H1 (cell line): ENCODE data around the gene ATAD3A. TPM values are rescaled to one million over a fixed set of nuclear protein-coding genes. Genes with fewer than 3 reads are reported as not detected.
A peak's percentile ranks its signal among the peaks of the same experiment; 100 is the strongest.

Experiments used
- CTCF ChIA-PET: fragments of 300-600 bp; sonication (Branson Sonifier 250); formaldehyde crosslinking; loops from one replicate; lab custom pipeline; 2021; ENCODE audit not compliant: partially characterized antibody; lab: Charles Lee
- POLR2A ChIA-PET: fragments of 300-600 bp; sonication (Branson Sonifier 250); formaldehyde crosslinking; loops from one replicate; lab custom pipeline; 2021; ENCODE audit warnings: inconsistent platforms; ENCODE audit not compliant: partially characterized antibody; lab: Charles Lee
- DNase-seq, 2 experiments: peaks; one replicate each; pipeline versions ENCODE4 v3.0.0 to v3.0.0-alpha.2; 2010 to 2022; ENCODE audit warnings: low spot score in 2 of 2, low read depth in 1 of 2, mixed read lengths in 1 of 2
- FAIRE-seq: peaks from 2 replicates; lab custom pipeline; 2011; peaks lifted over from hg19 to GRCh38; lab: Jason Lieb, UNC
- H2AFZ ChIP-seq: 2 replicates; pipeline ENCODE4 v1.8.1; 2012; ENCODE audit warnings: low read length, inconsistent platforms
- H2AK5ac ChIP-seq: 2 replicates; pipeline ENCODE4 v1.6.1; 2013; ENCODE audit warnings: low read depth, low read length
- H2BK120ac ChIP-seq: replicated peaks from 2 replicates; pipeline ENCODE3; 2013; ENCODE audit warnings: low read depth, low read length, inconsistent platforms
- H2BK12ac ChIP-seq: 2 replicates; pipeline ENCODE4 v1.6.1; 2013; ENCODE audit warnings: low read depth, low read length
- H2BK15ac ChIP-seq: 2 replicates; pipeline ENCODE4 v1.6.1; 2013; ENCODE audit warnings: low read length
- H2BK20ac ChIP-seq: 2 replicates; pipeline ENCODE4 v1.6.1; 2013; ENCODE audit warnings: low read length
- H2BK5ac ChIP-seq: 2 replicates; pipeline ENCODE4 v1.6.1; 2013; ENCODE audit warnings: low read depth, low read length
- H3K14ac ChIP-seq: 2 replicates; pipeline ENCODE4 v1.6.1; 2013; ENCODE audit warnings: inconsistent platforms; ENCODE audit not compliant: insufficient read length
- H3K18ac ChIP-seq: 2 replicates; pipeline ENCODE4 v1.6.1; 2013; ENCODE audit warnings: low read length; ENCODE audit errors: extremely low read depth
- H3K23ac ChIP-seq: 2 replicates; pipeline ENCODE4 v1.6.1; 2013; ENCODE audit warnings: inconsistent platforms; ENCODE audit not compliant: insufficient read length
- H3K23me2 ChIP-seq: 2 replicates; pipeline ENCODE4 v1.6.1; 2013; ENCODE audit warnings: low read depth, low read length
- H3K27ac ChIP-seq: 2 replicates; pipeline ENCODE4 v1.6.1; 2011; ENCODE audit warnings: low read depth, low read length, inconsistent platforms
- H3K27me3 ChIP-seq, 4 experiments: replicated peaks in 1 of 4; 1 replicate in 1 of 4; 2 replicates in 3 of 4; pipeline versions ENCODE4 v1.6.1 to v1.8.1; 2011 to 2013; ENCODE audit warnings: low read length in 3 of 4, mild to moderate bottlenecking in 3 of 4, inconsistent platforms in 2 of 4, mixed read lengths in 2 of 4, moderate library complexity in 1 of 4; ENCODE audit not compliant: control insufficient read depth in 3 of 4, insufficient read depth in 3 of 4; ENCODE audit errors: extremely low read depth in 1 of 4
- H3K36me3 ChIP-seq, 4 experiments: 2 replicates each; pipeline versions ENCODE4 v1.6.1 to v1.8.1; 2011 to 2013; ENCODE audit warnings: mild to moderate bottlenecking in 4 of 4, low read length in 3 of 4, moderate library complexity in 2 of 4, control low read depth in 1 of 4, inconsistent platforms in 1 of 4; ENCODE audit not compliant: insufficient read depth in 4 of 4, control insufficient read depth in 2 of 4
- H3K4ac ChIP-seq: replicated peaks from 2 replicates; pipeline ENCODE3; 2013; ENCODE audit warnings: low read length, low read depth, mixed read lengths, inconsistent platforms; ENCODE audit not compliant: insufficient read length
- H3K4me1 ChIP-seq, 4 experiments: replicated peaks in 1 of 4; 1 replicate in 1 of 4; 2 replicates in 3 of 4; pipeline versions ENCODE4 v1.6.1 to v1.8.1; 2011 to 2013; ENCODE audit warnings: low read length in 3 of 4, inconsistent platforms in 2 of 4, mixed read lengths in 1 of 4; ENCODE audit not compliant: insufficient read depth in 4 of 4, control insufficient read depth in 3 of 4
- H3K4me2 ChIP-seq, 2 experiments: 2 replicates each; pipeline versions ENCODE4 v1.6.1 to v1.8.1; 2011 to 2013; ENCODE audit warnings: low read depth in 2 of 2, low read length in 2 of 2, control low read depth in 1 of 2, inconsistent platforms in 1 of 2, mild to moderate bottlenecking in 1 of 2; ENCODE audit not compliant: insufficient read depth in 1 of 2
- H3K4me3 ChIP-seq, 4 experiments: fragments of 200-600, 300-600 bp in 1 of 4; sonication (generic), shearing (Covaris generic), sonication (Bioruptor Twin) in 1 of 4; 2 replicates each; pipeline versions ENCODE4 v1.5.1 to v1.8.1; 2011 to 2016; ENCODE audit warnings: low read length in 4 of 4, low read depth in 3 of 4, control low read depth in 2 of 4, inconsistent platforms in 2 of 4, mild to moderate bottlenecking in 2 of 4, mixed read lengths in 1 of 4, moderate library complexity in 1 of 4; ENCODE audit not compliant: insufficient read depth in 2 of 4; ENCODE audit errors: extremely low read depth in 1 of 4
- H3K56ac ChIP-seq: replicated peaks from 2 replicates; pipeline ENCODE3; 2013; ENCODE audit warnings: low read depth, mild to moderate bottlenecking, mixed read lengths, low read length, inconsistent platforms; ENCODE audit not compliant: insufficient read length
- H3K79me1 ChIP-seq: 2 replicates; pipeline ENCODE4 v1.6.1; 2013; ENCODE audit warnings: low read depth, low read length, control low read depth
- H3K79me2 ChIP-seq, 2 experiments: 2 replicates each; pipeline versions ENCODE4 v1.6.1 to v1.8.1; 2012 to 2013; ENCODE audit warnings: low read length in 2 of 2, mild to moderate bottlenecking in 2 of 2, inconsistent platforms in 1 of 2; ENCODE audit not compliant: insufficient read depth in 2 of 2, control insufficient read depth in 1 of 2
- H3K9ac ChIP-seq, 4 experiments: replicated peaks in 1 of 4; 1 replicate in 1 of 4; 2 replicates in 3 of 4; pipeline versions ENCODE4 v1.6.1 to v1.8.1; 2011 to 2013; ENCODE audit warnings: low read depth in 3 of 4, low read length in 3 of 4, control low read depth in 2 of 4, mild to moderate bottlenecking in 2 of 4, moderate library complexity in 2 of 4, inconsistent platforms in 1 of 4; ENCODE audit errors: extremely low read depth in 1 of 4
- H3K9me3 ChIP-seq, 2 experiments: 2 replicates each; pipeline versions ENCODE4 v1.6.1 to v1.8.1; 2012 to 2013; ENCODE audit warnings: mild to moderate bottlenecking in 2 of 2, moderate library complexity in 2 of 2, control low read depth in 1 of 2, inconsistent platforms in 1 of 2, low read depth in 1 of 2, low read length in 1 of 2, mixed read lengths in 1 of 2; ENCODE audit not compliant: insufficient read depth in 2 of 2
- H4K20me1 ChIP-seq, 2 experiments: replicated peaks in 1 of 2; 2 replicates each; pipeline versions ENCODE3 to v1.8.1; 2011 to 2013; ENCODE audit warnings: inconsistent platforms in 2 of 2, low read length in 2 of 2, mild to moderate bottlenecking in 1 of 2; ENCODE audit not compliant: insufficient read depth in 2 of 2, control insufficient read depth in 1 of 2
- H4K5ac ChIP-seq: 2 replicates; pipeline ENCODE4 v1.6.1; 2013; ENCODE audit warnings: low read length, low read depth, mixed read lengths, inconsistent platforms; ENCODE audit not compliant: insufficient read length
- H4K8ac ChIP-seq: 2 replicates; pipeline ENCODE4 v1.8.0; 2013; ENCODE audit warnings: mild to moderate bottlenecking, moderate library complexity, low read length, inconsistent platforms; ENCODE audit not compliant: insufficient read depth; ENCODE audit errors: extremely low read depth
- H4K91ac ChIP-seq: replicated peaks from 2 replicates; pipeline ENCODE3; 2013; ENCODE audit warnings: low read length, mixed read lengths, inconsistent platforms; ENCODE audit not compliant: insufficient read length
- ASH2L ChIP-seq: fragments of 200-600, 300-600 bp; sonication (generic); IDR thresholded peaks from one replicate; pipeline ENCODE4 v1.7.1; 2017; ENCODE audit warnings: low read length
- HDAC2 ChIP-seq, 2 experiments: fragments of 300-600 bp in 1 of 2; sonication (generic) in 1 of 2; IDR thresholded peaks; 2 replicates each; pipeline ENCODE4 v1.6.1; 2011 to 2012; ENCODE audit warnings: low read depth in 2 of 2, low read length in 2 of 2, mild to moderate bottlenecking in 2 of 2, moderate library complexity in 2 of 2, borderline replicate concordance in 1 of 2, inconsistent platforms in 1 of 2
- NANOG ChIP-seq: IDR thresholded peaks from 2 replicates; pipeline ENCODE4 v1.6.1; 2011; ENCODE audit warnings: low read length, low read depth, mild to moderate bottlenecking, inconsistent platforms; ENCODE audit not compliant: insufficient read depth, poor library complexity, severe bottlenecking
- POLR2AphosphoS5 ChIP-seq: IDR thresholded peaks from 2 replicates; pipeline ENCODE4 v1.6.1; 2011; ENCODE audit warnings: low read depth, low read length
- RFX5 ChIP-seq: IDR thresholded peaks from 2 replicates; pipeline ENCODE4 v1.6.1; 2011; ENCODE audit warnings: low read depth, low read length, improper control_type of control experiment, borderline replicate concordance
- SIRT6 ChIP-seq: IDR thresholded peaks from one replicate; pipeline ENCODE4 v1.7.1; 2012; ENCODE audit warnings: low read length, inconsistent platforms
- SIX5 ChIP-seq: IDR thresholded peaks from 2 replicates; pipeline ENCODE4 v1.6.1; 2011; ENCODE audit warnings: mild to moderate bottlenecking, low read depth, low read length
- TEAD4 ChIP-seq: IDR thresholded peaks from 2 replicates; pipeline ENCODE4 v1.6.1; 2012; ENCODE audit warnings: low read depth, low read length, inconsistent platforms, mixed read lengths
- WGBS, 2 experiments: shearing (Covaris generic) in 1 of 2; methylation state at CpG; one replicate each; pipeline versions ENCODE4 v1.1.6 to v1.1.7; 2013 to 2015; ENCODE audit warnings: low lambda C conversion rate in 2 of 2, mixed read lengths in 2 of 2, inconsistent platforms in 1 of 2, low coverage in 1 of 2, missing lambda C conversion rate in 1 of 2; ENCODE audit not compliant: insufficient replicate concordance in 2 of 2, insufficient coverage in 1 of 2, insufficient read length in 1 of 2; ENCODE audit errors: extremely low coverage in 1 of 2, missing lambda C conversion rate in 1 of 2; 5-methylcytosine and 5-hydroxymethylcytosine counted together
- polyA plus RNA-seq, 7 experiments: library from polyadenylated mRNA; depleted of rRNA in 3 of 7; stranded (reverse) in 5 of 7; unstranded in 2 of 7; fragments of >200 nt in 5 of 7; fragments of 200-250 nt in 2 of 7; gene quantifications; 1 replicate in 5 of 7; 2 replicates in 1 of 7; 4 replicates in 1 of 7; pipeline versions ENCODE4 v1.2.1 to v1.2.3, GENCODE V29; 2011 to 2013; ENCODE audit warnings: missing spikeins in 2 of 7, mixed read lengths in 2 of 7
- total RNA-seq: library from RNA; stranded (reverse); fragmentation: NEBNext Ultra II Directional; extraction: Animal tissue kit (Norgen Biotek cat#: 25700); gene quantifications from 2 replicates; pipeline ENCODE4 v1.2.1, GENCODE V29; 2021
- TF ChIP-seq, protein P1 (sequence below), 3 experiments: IDR thresholded peaks; 1 replicate in 2 of 3; 2 replicates in 1 of 3; pipeline versions ENCODE4 v1.5.1 to v1.6.1; 2011; ENCODE audit warnings: low read length in 3 of 3, mild to moderate bottlenecking in 3 of 3, inconsistent platforms in 2 of 3, low read depth in 1 of 3, moderate library complexity in 1 of 3; ENCODE audit not compliant: insufficient read depth in 1 of 3; ENCODE audit errors: control extremely low read depth in 1 of 3

The ATAD3A gene
- total and polyA plus RNA-seq, 2 of the 8 experiments (the other 6 are each of a cell fraction or from before 2014, with no cell fraction given) = 28.3 to 64.7 TPM

DNA sequence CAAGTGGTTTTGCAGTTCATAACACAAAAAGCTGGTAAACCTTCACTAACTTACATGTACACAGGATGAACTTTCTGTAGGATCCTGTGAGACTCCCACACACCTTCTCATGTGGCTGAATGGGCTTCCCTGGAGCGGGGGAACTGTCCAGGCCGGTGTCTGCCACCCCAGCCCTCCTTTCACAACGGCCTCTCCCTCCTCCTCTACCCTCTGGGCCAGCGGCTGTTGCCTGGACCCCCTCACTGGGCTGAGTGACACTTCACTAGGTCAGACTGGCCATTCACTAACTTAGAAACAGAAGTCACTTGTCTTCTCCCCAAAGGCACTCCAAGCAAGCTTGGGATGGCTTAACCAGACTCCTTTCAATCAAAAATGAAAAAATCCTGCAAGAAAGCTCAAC, 46.6 kb downstream of the ATAD3A start:
- Histone ChIP-seq H2BK5ac (no peak overlapping the region), H3K18ac (no peak overlapping the region), H3K4ac (no peak overlapping the region), H2AFZ (no peak overlapping the region), H3K27me3 (no peaks in the 10 kb centered on the region), H4K5ac (no peak overlapping the region), H3K79me2 (peaks cover 0 to 17% of the 10 kb centered on the region in 2 experiments; a peak in 1 of 4 replicates), H2AK5ac (no peak overlapping the region), H3K23me2 (no peaks in the 10 kb centered on the region), H3K27ac (no peak overlapping the region), H3K9ac (peak overlapping the region in 1 of 4 experiments; percentile 1; a peak in 1 of 7 replicates), H3K36me3 (peaks cover 6 to 25% (median 11%) of the 10 kb centered on the region in 4 experiments; a peak in 7 of 8 replicates), H3K56ac (no peak overlapping the region), H3K4me2 (no peak overlapping the region), H2BK20ac (no peak overlapping the region), H4K91ac (no peak overlapping the region), H2BK12ac (no peak overlapping the region), H2BK120ac (no peak overlapping the region), H3K23ac (no peak overlapping the region), H2BK15ac (no peak overlapping the region), H3K9me3 (no peaks in the 10 kb centered on the region), H3K4me1 (no peaks in the 10 kb centered on the region), H3K14ac (no peak overlapping the region), H4K8ac (no peak overlapping the region), H3K4me3 (no peak overlapping the region), H4K20me1 (peaks cover 7 to 28% of the 10 kb centered on the region in 2 experiments), H3K79me1 (no peaks in the 10 kb centered on the region; the same call in 1 of the 2 replicates)
- TF ChIP-seq HDAC2 (IDR thresholded peaks at IDR 0.05; ENCODE audit: borderline replicate concordance in 1 of 2, low read depth in 2 of 2, low read length in 2 of 2) (no peak), NANOG (no peak), RFX5 (no peak), SIRT6 (no peak), TEAD4 (no peak), SIX5 (no peak), POLR2AphosphoS5 (no peak), ASH2L (no peak)
- TF ChIP-seq, protein P1, sequence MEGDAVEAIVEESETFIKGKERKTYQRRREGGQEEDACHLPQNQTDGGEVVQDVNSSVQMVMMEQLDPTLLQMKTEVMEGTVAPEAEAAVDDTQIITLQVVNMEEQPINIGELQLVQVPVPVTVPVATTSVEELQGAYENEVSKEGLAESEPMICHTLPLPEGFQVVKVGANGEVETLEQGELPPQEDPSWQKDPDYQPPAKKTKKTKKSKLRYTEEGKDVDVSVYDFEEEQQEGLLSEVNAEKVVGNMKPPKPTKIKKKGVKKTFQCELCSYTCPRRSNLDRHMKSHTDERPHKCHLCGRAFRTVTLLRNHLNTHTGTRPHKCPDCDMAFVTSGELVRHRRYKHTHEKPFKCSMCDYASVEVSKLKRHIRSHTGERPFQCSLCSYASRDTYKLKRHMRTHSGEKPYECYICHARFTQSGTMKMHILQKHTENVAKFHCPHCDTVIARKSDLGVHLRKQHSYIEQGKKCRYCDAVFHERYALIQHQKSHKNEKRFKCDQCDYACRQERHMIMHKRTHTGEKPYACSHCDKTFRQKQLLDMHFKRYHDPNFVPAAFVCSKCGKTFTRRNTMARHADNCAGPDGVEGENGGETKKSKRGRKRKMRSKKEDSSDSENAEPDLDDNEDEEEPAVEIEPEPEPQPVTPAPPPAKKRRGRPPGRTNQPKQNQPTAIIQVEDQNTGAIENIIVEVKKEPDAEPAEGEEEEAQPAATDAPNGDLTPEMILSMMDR (IDR thresholded peaks at IDR 0.05; ENCODE audit: control extremely low read depth in 1 of 3, insufficient read depth in 1 of 3, low read depth in 1 of 3, low read length in 3 of 3) = no peak
- FAIRE-seq = no peak
- no peak for DNase-seq
- ChIA-PET POLR2A (interaction anchor here (0.6 to 23.0 kb wide), 9 partner anchors 5 to 220 kb away, joined by 3 to 367 read pairs (median 4); no protein-coding TSS in a partner anchor), CTCF (interaction anchor here (0.8 to 2.4 kb wide), 3 partner anchors 11 to 61 kb away, joined by 4 to 7 read pairs (median 6); no protein-coding TSS in a partner anchor)
- 70% methylated on average over 4 of the region's 4 CpGs; no CpG with 5 or more reads in 1 of the 2 experiments for WGBS, 2 experiments
